A673 (cell line): ENCODE measurements around the gene WDR75. TPM values are rescaled to one million over a fixed set of nuclear protein-coding genes. Genes with fewer than 3 reads are reported as not detected.

Source experiments
- BruUV-seq: library from RNA; stranded (reverse); fragments of 400-500 nt; replicated peaks from 2 replicates; lab custom pipeline; 2021; lab: Mats Ljungman, UMichigan
- CTCF ChIA-PET: fragments of 300-600 bp; sonication (Branson Sonifier 250); formaldehyde crosslinking; loops from one replicate; lab custom pipeline; 2022; ENCODE audit warnings: antibody characterized with exemption; lab: Charles Lee
- POLR2A ChIA-PET: fragments of 300-600 bp; sonication (Branson Sonifier 250); formaldehyde crosslinking; loops from one replicate; lab custom pipeline; 2022; ENCODE audit warnings: antibody characterized with exemption; ENCODE audit not compliant: low non-redundant PET; lab: Charles Lee
- DNase-seq: peaks from one replicate; pipeline ENCODE4 v3.0.0-alpha.2; 2015; ENCODE audit warnings: low spot score
- H3K27ac ChIP-seq: fragments of 200-600 bp; sonication (generic); 2 replicates; pipeline ENCODE4 v1.5.1; 2016; ENCODE audit warnings: mixed run types, low read depth, mild to moderate bottlenecking, mixed read lengths, antibody characterized with exemption, low read length; ENCODE audit not compliant: poor library complexity, severe bottlenecking
- H3K27me3 ChIP-seq: fragments of 200-600 bp; sonication (generic); replicated peaks from 2 replicates; pipeline ENCODE4 v1.6.1; 2017; ENCODE audit warnings: mixed run types, low read depth, mild to moderate bottlenecking, mixed read lengths, antibody characterized with exemption, low read length; ENCODE audit not compliant: insufficient read depth, poor library complexity
- H3K36me3 ChIP-seq: fragments of 200-600 bp; sonication (generic); 2 replicates; pipeline ENCODE4 v1.6.1; 2016; ENCODE audit warnings: mixed run types, mild to moderate bottlenecking, mixed read lengths, antibody characterized with exemption, low read length; ENCODE audit not compliant: insufficient read depth, poor library complexity, severe bottlenecking
- H3K4me1 ChIP-seq: fragments of 200-600 bp; sonication (generic); 2 replicates; pipeline ENCODE4 v1.6.1; 2017; ENCODE audit warnings: mixed run types, mild to moderate bottlenecking, mixed read lengths, antibody characterized with exemption, low read length; ENCODE audit not compliant: insufficient read depth, poor library complexity, severe bottlenecking
- H3K4me3 ChIP-seq: fragments of 200-600 bp; sonication (generic); 2 replicates; pipeline ENCODE4 v1.5.1; 2016; ENCODE audit warnings: low read depth, mixed run types, mild to moderate bottlenecking, mixed read lengths, low read length; ENCODE audit not compliant: poor library complexity, severe bottlenecking
- H3K9me3 ChIP-seq: fragments of 200-600 bp; sonication (generic); 2 replicates; pipeline ENCODE4 v1.6.1; 2016; ENCODE audit warnings: mixed run types, low read depth, mild to moderate bottlenecking, mixed read lengths, antibody characterized with exemption, low read length; ENCODE audit not compliant: poor library complexity, severe bottlenecking
- EZH2 ChIP-seq: fragments of 200-600 bp; sonication (generic); IDR thresholded peaks from 2 replicates; pipeline ENCODE4 v1.6.1; 2017; ENCODE audit warnings: borderline replicate concordance, low read depth, mild to moderate bottlenecking, mixed read lengths, antibody characterized with exemption, low read length; ENCODE audit not compliant: poor library complexity, severe bottlenecking
- intact Hi-C: fragments of 100-400 bp; cut with micrococcal nuclease; formaldehyde crosslinking; loops from one replicate; pipeline ENCODE4 v1.10.0; 2022; ENCODE audit not compliant: unreplicated experiment
- total RNA-seq: library from RNA; stranded (reverse); gene quantifications from 2 replicates; pipeline ENCODE4 v1.2.3, GENCODE V29; 2021
- TF ChIP-seq, protein P1 (sequence below): fragments of 300-800, 200-600 bp; sonication (generic); conservative IDR thresholded peaks from 2 replicates; pipeline ENCODE4 v1.5.1; 2017; ENCODE audit warnings: low read depth, mild to moderate bottlenecking, antibody characterized with exemption, low read length, moderate library complexity, mixed read lengths

Gene WDR75
- total RNA-seq, 1 experiment from 2014 or later: 69.6 TPM

DNA sequence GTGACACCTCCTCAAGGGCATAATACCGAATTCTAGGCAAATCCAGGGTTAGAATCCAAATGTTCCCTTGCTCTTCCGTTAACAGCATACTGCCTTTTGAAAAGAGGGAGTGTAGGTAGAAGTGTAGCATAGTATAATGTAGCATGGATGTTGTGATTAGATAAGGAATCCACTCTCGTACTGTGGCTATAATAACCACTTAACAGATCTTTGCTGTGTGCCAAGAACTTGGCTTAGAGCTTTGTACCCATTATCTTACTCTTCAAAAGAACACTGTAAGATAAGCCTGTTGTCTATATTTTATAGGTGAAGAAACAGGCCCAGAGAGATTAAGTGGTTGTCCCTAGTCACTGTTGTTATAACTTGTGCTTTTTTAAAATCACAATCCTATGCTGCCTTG lies 24.2 kb downstream of the WDR75 start:
- BruUV-seq: no TSS peak
- Histone ChIP-seq H3K27ac (no peak overlapping the region), H3K9me3 (no peaks in the 10 kb centered on the region), H3K4me1 (no peaks in the 10 kb centered on the region), H3K4me3 (no peak overlapping the region), H3K27me3 (no peaks in the 10 kb centered on the region), H3K36me3 (peaks cover 98% of the 10 kb centered on the region)
- ChIA-PET CTCF (no interaction called here), POLR2A (no interaction called here)
- DNase-seq: no peak
- intact Hi-C loops: loop anchor here (5.0 kb wide), 1 partner anchor 167 kb away; no protein-coding TSS in a partner anchor
- TF ChIP-seq, protein P1, sequence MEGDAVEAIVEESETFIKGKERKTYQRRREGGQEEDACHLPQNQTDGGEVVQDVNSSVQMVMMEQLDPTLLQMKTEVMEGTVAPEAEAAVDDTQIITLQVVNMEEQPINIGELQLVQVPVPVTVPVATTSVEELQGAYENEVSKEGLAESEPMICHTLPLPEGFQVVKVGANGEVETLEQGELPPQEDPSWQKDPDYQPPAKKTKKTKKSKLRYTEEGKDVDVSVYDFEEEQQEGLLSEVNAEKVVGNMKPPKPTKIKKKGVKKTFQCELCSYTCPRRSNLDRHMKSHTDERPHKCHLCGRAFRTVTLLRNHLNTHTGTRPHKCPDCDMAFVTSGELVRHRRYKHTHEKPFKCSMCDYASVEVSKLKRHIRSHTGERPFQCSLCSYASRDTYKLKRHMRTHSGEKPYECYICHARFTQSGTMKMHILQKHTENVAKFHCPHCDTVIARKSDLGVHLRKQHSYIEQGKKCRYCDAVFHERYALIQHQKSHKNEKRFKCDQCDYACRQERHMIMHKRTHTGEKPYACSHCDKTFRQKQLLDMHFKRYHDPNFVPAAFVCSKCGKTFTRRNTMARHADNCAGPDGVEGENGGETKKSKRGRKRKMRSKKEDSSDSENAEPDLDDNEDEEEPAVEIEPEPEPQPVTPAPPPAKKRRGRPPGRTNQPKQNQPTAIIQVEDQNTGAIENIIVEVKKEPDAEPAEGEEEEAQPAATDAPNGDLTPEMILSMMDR: no peak
- TF ChIP-seq EZH2: no peak

GRCh38 chr2:189466046-189466445 lies 24.8 kb downstream of the WDR75 start:
- DNase-seq: no peak
- Histone ChIP-seq H3K9me3 (no peaks in the 10 kb centered on the region), H3K27me3 (no peaks in the 10 kb centered on the region), H3K4me3 (no peak overlapping the region), H3K4me1 (no peaks in the 10 kb centered on the region), H3K36me3 (peaks cover 96% of the 10 kb centered on the region), H3K27ac (no peak overlapping the region)
- POLR2A ChIA-PET: no interaction called here
- no peak for TF ChIP-seq EZH2
- TF ChIP-seq, protein P1: no peak
- no TSS peak for BruUV-seq
- intact Hi-C loops: loop anchor here (5.0 kb wide), 1 partner anchor 166 kb away; no protein-coding TSS in a partner anchor
- CTCF ChIA-PET: no interaction called here

- TF ChIP-seq, protein P1: peak; percentile 65
- no peak for TF ChIP-seq EZH2
- ChIA-PET POLR2A (no interaction called here), CTCF (no interaction called here)
- intact Hi-C loops: loop anchor here (5.0 kb wide), 1 partner anchor 166 kb away; no protein-coding TSS in a partner anchor
- H3K4me3 ChIP-seq: no peak overlapping the region
- no TSS peak for BruUV-seq
- peak; percentile 53 for DNase-seq
- no peak overlapping the region for H3K27ac ChIP-seq
- no peaks in the 10 kb centered on the region for H3K27me3 ChIP-seq
- peaks cover 96% of the 10 kb centered on the region for H3K36me3 ChIP-seq
- H3K4me1 ChIP-seq: no peaks in the 10 kb centered on the region
- no peaks in the 10 kb centered on the region for H3K9me3 ChIP-seq
Observed at GRCh38 chr2:189466656-189467055, 25.4 kb downstream of the WDR75 start.
